ENCODE measurements around the gene CCL14. TPM values are rescaled to one million over a fixed set of nuclear protein-coding genes. Genes with fewer than 3 reads are reported as not detected.
A peak's percentile ranks its signal among the peaks of the same experiment; 100 is the strongest.

CCL14 gene
- total RNA-seq, 4 donors from 2014 or later: 6.3 to 8.3 (median 6.7) TPM

GRCh38 chr17:35978346-35978745, 8.2 kb downstream of the CCL14 start:
- H3K9me3 ChIP-seq: no peaks in the 10 kb centered on the region
- no peaks in the 10 kb centered on the region for H3K27me3 ChIP-seq

GRCh38 chr17:35977509-35977908, 9.0 kb downstream of the CCL14 start:
- Histone ChIP-seq H3K27me3 (no peaks in the 10 kb centered on the region), H3K9me3 (no peaks in the 10 kb centered on the region), H3K4me3 (no peak overlapping the region), H3K36me3 (no peaks in the 10 kb centered on the region), H3K27ac (no peak overlapping the region), H3K4me1 (peaks cover 0 to 11% (median 0%) of the 10 kb centered on the region in 4 donors)
- no peak for DNase-seq
- no peak for TF ChIP-seq POLR2A (IDR thresholded peaks at IDR 0.05)
- no peak for TF ChIP-seq CTCF (IDR thresholded peaks at IDR 0.05)

More at GRCh38 chr17:35978346-35978745, 8.2 kb downstream of the CCL14 start:
- no peak overlapping the region for H3K4me3 ChIP-seq
- no peak for DNase-seq
- no peaks in the 10 kb centered on the region for H3K36me3 ChIP-seq
- peaks cover 0 to 5% (median 0%) of the 10 kb centered on the region in 4 donors for H3K4me1 ChIP-seq
- TF ChIP-seq CTCF (IDR thresholded peaks at IDR 0.05): no peak
- no peak overlapping the region for H3K27ac ChIP-seq

GRCh38 chr17:35973333-35974260, 12.9 kb downstream of the CCL14 start:
- Histone ChIP-seq H3K9me3 (no peaks in the 10 kb centered on the region), H3K27me3 (no peaks in the 10 kb centered on the region), H3K4me3 (no peak overlapping the region), H3K36me3 (no peaks in the 10 kb centered on the region), H3K4me1 (peaks cover 0 to 19% (median 0%) of the 10 kb centered on the region in 4 donors), H3K27ac (peak overlapping the region in 2 of 4 donors; percentile 9 to 28)
- TF ChIP-seq POLR2A (IDR thresholded peaks at IDR 0.05): no peak
- TF ChIP-seq CTCF (IDR thresholded peaks at IDR 0.05): no peak
- DNase-seq: no peak

- no peaks in the 10 kb centered on the region for H3K9me3 ChIP-seq
- H3K36me3 ChIP-seq: no peaks in the 10 kb centered on the region
- no peak for DNase-seq
- H3K4me1 ChIP-seq: peaks cover 0 to 19% (median 0%) of the 10 kb centered on the region in 4 donors
- no peak overlapping the region for H3K4me3 ChIP-seq
- H3K27me3 ChIP-seq: no peaks in the 10 kb centered on the region
- no peak overlapping the region for H3K27ac ChIP-seq
- TF ChIP-seq CTCF (IDR thresholded peaks at IDR 0.05) (no peak), POLR2A (IDR thresholded peaks at IDR 0.05) (no peak)
Observed at GRCh38 chr17:35972945-35973332, 13.6 kb downstream of the CCL14 start.

- no peak overlapping the region for H3K27ac ChIP-seq
Observed at GRCh38 chr17:35972535-35972934, 14.0 kb downstream of the CCL14 start.

More at GRCh38 chr17:35972535-35972934, 14.0 kb downstream of the CCL14 start:
- Histone ChIP-seq H3K36me3 (no peaks in the 10 kb centered on the region), H3K27me3 (no peaks in the 10 kb centered on the region), H3K9me3 (no peaks in the 10 kb centered on the region), H3K4me3 (no peak overlapping the region), H3K4me1 (peaks cover 0 to 19% (median 0%) of the 10 kb centered on the region in 4 donors)
- TF ChIP-seq POLR2A (IDR thresholded peaks at IDR 0.05) (no peak), CTCF (IDR thresholded peaks at IDR 0.05) (no peak)
- DNase-seq: no peak
